ENCODE data around the gene PLCD1.

DNA sequence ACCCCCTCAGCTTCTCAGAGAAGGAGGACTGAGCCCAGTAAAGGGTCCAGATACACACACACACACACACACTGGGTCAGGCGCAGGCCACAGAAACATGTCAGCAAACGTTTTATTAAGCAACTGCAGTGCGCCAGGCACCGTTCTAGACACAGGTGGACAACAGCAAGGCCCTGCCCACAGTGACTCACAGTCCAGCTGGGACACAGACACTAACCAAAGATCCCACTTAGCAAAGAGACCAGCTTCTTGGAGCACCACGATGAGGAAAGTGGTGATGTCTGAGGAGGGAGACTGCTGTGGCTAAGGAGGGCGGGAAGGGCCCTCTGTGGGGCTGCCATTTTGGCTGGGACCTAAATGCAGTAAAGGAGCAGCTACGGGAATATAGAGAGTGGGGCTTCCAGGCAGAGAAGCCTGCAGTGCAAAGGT, 41.7 kb downstream of the PLCD1 start:
- TF ChIP-seq, protein P1, sequence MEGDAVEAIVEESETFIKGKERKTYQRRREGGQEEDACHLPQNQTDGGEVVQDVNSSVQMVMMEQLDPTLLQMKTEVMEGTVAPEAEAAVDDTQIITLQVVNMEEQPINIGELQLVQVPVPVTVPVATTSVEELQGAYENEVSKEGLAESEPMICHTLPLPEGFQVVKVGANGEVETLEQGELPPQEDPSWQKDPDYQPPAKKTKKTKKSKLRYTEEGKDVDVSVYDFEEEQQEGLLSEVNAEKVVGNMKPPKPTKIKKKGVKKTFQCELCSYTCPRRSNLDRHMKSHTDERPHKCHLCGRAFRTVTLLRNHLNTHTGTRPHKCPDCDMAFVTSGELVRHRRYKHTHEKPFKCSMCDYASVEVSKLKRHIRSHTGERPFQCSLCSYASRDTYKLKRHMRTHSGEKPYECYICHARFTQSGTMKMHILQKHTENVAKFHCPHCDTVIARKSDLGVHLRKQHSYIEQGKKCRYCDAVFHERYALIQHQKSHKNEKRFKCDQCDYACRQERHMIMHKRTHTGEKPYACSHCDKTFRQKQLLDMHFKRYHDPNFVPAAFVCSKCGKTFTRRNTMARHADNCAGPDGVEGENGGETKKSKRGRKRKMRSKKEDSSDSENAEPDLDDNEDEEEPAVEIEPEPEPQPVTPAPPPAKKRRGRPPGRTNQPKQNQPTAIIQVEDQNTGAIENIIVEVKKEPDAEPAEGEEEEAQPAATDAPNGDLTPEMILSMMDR (IDR thresholded peaks at IDR 0.05): no peak
- TF ChIP-seq EP300 (IDR thresholded peaks at IDR 0.05): no peak
